Measurements from ENCODE around the gene MSI2.

- TF ChIP-seq CTCF (IDR thresholded peaks at IDR 0.05; ENCODE audit: low read depth, low read length, poor library complexity, severe bottlenecking) = no peak
- TF ChIP-seq EZH2phosphoT487 (IDR thresholded peaks at IDR 0.05; ENCODE audit: borderline replicate concordance, low read length) = no peak
Measured at GRCh38 chr17:57459286-57459915, 203.1 kb downstream of the MSI2 start.

Data from DOHH2 (cell line).